ENCODE data around the gene FAM163B. TPM values are rescaled to one million over a fixed set of nuclear protein-coding genes. Genes with fewer than 3 reads are reported as not detected.

Gene FAM163B
- total RNA-seq, 2 donors from 2014 or later: not detected

DNA sequence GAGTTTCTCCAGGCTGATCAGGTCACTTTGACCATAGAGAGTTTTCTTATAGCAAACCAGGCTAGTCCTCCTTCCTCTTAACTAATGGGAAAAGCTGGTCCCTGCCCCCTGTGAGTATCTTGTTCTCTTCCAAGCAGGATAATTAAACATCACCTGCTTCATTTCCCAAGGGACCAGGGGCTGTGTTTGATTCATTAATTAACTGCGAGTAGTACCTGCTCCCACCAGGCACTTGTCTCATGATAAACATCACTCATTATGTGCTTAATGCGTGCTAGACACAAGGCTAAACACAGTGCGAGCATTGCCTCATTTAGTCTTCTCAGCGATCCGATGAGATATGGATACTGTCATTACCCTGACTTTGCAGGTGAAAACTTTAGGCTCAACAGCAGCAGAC, 1.7 kb upstream of the FAM163B start:
- ATAC-seq (no peak), DNase-seq (ENCODE audit: low spot score in 2 of 2) (no peak)
- Mint-ChIP-seq H3K36me3 (peaks cover 0 to 4% of the 10 kb centered on the region in 2 donors), H3K9me3 (no peaks in the 10 kb centered on the region), H3K27ac (no peak overlapping the region)

DNA sequence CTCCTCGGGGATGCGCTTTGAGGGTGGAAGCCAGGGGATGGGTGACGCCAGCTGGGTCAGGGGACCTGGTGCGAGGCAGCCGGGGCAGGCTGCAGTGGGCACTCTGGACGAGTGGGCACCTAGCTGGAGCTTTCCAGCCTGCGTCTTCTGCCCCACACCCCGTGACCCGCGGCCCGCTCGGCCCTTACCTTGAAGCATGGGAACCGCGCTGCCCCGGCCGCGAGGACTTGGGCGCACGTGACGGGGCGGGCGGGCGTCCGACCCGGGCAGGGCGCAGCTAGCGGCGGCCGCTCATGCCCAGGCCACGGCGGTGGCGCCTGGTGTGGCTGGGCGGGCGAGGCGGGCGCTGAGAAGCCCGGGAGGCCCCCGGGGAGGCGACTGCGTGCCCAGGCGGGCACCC, 300 bp downstream of the FAM163B start:
- Mint-ChIP-seq H3K36me3 (peaks cover 0 to 4% of the 10 kb centered on the region in 2 donors), H3K27ac (no peak overlapping the region)

GRCh38 chr9:133608382-133608781, 807 bp downstream of the FAM163B start:
- DNase-seq (ENCODE audit: low spot score in 2 of 2) (no peak), ATAC-seq (no peak)
- no peaks in the 10 kb centered on the region for H3K9me3 Mint-ChIP-seq
- H3K27ac Mint-ChIP-seq: no peak overlapping the region
- peaks cover 0 to 4% of the 10 kb centered on the region in 2 donors for H3K36me3 Mint-ChIP-seq

More for the DNA sequence above, 300 bp downstream of the FAM163B start:
- no peaks in the 10 kb centered on the region for H3K9me3 Mint-ChIP-seq
- ATAC-seq (no peak), DNase-seq (ENCODE audit: low spot score in 2 of 2) (no peak)

GRCh38 chr9:133607976-133608375, 1.2 kb downstream of the FAM163B start:
- no peak for DNase-seq (ENCODE audit: low spot score in 2 of 2)
- Mint-ChIP-seq H3K27ac (no peak overlapping the region), H3K9me3 (no peaks in the 10 kb centered on the region), H3K36me3 (peaks cover 0 to 4% of the 10 kb centered on the region in 2 donors)
- no peak for ATAC-seq

DNA sequence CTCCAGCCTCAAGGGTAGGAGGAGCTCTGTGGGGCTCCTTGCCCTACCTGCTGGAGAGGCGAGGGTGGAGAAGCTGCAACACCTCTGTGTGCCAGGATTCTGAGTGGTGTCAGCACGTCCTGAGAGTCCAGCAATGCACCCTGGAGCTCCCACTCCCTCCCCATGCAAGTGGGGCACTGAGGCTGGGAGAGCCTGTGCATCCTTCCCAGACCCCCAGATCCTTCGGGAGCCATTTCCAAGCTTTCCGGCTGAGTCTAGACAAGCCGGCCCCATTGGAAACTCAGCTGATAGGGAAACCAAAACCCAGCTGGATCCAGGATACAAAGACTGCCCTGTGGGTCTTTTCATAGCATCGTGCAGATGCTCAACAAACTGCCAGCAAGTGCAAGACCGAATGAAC, 1.8 kb downstream of the FAM163B start:
- no peak for DNase-seq (ENCODE audit: low spot score in 2 of 2)
- Mint-ChIP-seq H3K9me3 (no peaks in the 10 kb centered on the region), H3K36me3 (peaks cover 0 to 4% of the 10 kb centered on the region in 2 donors), H3K27ac (no peak overlapping the region)
- no peak for ATAC-seq

GRCh38 chr9:133606708-133607025, 2.5 kb downstream of the FAM163B start:
- Mint-ChIP-seq H3K9me3 (no peaks in the 10 kb centered on the region), H3K27ac (no peak overlapping the region), H3K36me3 (peaks cover 0 to 4% of the 10 kb centered on the region in 2 donors)
- DNase-seq (ENCODE audit: low spot score in 2 of 2) (no peak), ATAC-seq (no peak)

DNA sequence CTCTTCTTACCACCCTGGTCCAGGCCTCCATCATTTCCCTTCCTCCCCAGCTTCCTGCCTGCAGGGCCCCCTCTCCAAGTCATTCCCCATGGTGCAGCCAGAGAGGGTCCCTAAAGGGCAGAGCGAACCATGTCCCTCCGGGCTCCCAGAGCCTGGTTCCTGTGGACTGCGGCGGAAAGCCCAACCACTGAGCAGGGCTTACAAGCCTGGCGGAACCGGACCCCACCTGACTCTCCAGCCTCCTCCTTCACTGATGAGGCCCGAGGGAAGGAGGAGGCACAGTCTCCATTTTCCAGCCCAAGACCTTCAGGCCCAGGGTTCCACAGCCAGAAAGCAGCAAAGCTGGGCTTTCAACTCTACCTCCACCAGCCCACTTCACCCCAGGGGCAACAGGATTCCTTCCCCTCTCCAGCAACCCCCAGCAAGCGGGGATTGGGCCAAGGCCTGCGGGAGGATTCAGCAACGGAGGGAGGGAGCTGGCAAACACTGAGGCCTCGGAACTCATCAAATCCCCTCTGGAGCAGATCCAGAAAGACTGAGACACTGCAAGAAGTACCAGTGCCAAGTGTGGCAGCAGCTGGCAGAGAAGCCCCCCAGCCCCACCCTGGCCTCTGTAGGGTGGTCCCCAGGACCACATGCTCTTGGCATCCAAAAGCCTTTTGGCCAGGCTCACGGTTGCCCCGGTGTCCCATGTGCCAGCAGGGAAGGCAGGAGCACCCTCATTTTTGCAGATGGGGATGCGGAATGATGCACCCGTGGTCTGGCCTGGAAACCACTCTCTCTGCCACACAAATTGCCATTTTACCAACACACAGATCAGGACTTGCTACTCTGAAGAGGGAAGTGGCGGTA, 3.1 kb downstream of the FAM163B start:
- Mint-ChIP-seq H3K36me3 (peaks cover 0 to 4% of the 10 kb centered on the region in 2 donors), H3K9me3 (no peaks in the 10 kb centered on the region), H3K27ac (no peak overlapping the region)
- DNase-seq (ENCODE audit: low spot score in 2 of 2): no peak
- no peak for ATAC-seq

DNA sequence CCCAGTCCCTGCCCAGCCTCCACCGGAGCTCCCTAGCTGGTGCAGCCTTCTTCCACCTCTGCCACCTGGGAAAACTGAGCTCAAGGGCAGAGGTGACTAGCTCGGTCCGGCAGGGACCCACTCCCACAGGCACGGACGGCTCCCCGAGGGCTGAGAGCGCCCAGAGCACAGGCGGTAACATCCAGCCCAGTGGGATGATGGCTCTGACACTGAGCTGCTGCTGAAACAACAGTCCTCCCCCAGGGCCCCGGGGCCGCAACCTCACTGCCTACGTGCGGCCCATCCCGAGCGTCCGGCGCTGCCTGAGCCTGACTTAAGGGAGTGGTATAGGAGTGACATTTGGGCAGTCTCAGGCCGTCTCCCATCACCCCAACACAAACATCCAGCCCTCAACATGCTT, 3.7 kb downstream of the FAM163B start:
- no peak for ATAC-seq
- no peaks in the 10 kb centered on the region for H3K9me3 Mint-ChIP-seq

DNA sequence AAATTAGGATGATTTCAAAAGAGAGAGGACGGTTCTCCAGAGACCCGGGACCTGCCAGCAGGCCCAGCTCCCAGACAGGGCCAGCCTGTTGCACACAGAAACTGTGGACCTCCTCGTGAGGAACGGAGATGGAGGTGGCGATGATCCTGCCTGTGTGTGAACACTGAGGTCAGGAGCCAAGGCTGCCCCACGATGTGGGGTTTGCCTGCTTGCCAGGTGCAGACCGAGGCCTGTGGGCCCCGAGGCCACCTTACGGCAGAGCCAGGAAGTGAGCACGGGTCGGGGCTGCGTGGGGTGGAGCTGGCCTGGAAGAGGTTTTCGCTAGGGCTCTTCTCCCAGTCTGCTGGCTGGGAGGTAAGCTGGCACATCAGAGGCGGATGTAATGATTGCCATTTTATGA, 4.3 kb downstream of the FAM163B start:
- Mint-ChIP-seq H3K9me3 (no peaks in the 10 kb centered on the region), H3K27ac (no peak overlapping the region), H3K36me3 (peaks cover 0 to 3% of the 10 kb centered on the region in 2 donors)
- DNase-seq (ENCODE audit: low spot score in 2 of 2): no peak
- no peak for ATAC-seq

More for the DNA sequence above, 3.7 kb downstream of the FAM163B start:
- Mint-ChIP-seq H3K27ac (no peak overlapping the region), H3K36me3 (peaks cover 0 to 4% of the 10 kb centered on the region in 2 donors)
- DNase-seq (ENCODE audit: low spot score in 2 of 2): no peak

DNA sequence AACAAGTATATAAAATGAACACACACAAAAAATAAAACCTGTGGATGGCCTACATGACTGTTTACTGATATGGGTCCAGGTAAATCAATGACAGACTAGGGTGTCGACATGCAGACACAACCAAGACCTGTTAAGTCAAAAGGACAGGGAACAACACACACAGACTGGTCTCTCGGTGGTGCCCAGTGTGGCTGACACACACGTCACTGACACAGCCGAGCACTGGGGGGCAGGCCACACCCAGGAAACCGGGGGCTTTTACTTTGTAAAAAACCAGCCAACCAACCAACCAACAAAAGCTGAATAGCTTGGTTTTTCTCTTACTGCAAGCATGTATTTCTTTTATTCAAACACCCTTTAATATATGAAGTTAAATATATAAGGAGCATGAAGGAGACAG, 5.0 kb downstream of the FAM163B start:
- H3K9me3 Mint-ChIP-seq: no peaks in the 10 kb centered on the region
- no peaks in the 10 kb centered on the region for H3K36me3 Mint-ChIP-seq
- peak; percentile 58 to 62 for ATAC-seq
- no peak for DNase-seq (ENCODE audit: low spot score in 2 of 2)
- H3K27ac Mint-ChIP-seq: no peak overlapping the region

DNA sequence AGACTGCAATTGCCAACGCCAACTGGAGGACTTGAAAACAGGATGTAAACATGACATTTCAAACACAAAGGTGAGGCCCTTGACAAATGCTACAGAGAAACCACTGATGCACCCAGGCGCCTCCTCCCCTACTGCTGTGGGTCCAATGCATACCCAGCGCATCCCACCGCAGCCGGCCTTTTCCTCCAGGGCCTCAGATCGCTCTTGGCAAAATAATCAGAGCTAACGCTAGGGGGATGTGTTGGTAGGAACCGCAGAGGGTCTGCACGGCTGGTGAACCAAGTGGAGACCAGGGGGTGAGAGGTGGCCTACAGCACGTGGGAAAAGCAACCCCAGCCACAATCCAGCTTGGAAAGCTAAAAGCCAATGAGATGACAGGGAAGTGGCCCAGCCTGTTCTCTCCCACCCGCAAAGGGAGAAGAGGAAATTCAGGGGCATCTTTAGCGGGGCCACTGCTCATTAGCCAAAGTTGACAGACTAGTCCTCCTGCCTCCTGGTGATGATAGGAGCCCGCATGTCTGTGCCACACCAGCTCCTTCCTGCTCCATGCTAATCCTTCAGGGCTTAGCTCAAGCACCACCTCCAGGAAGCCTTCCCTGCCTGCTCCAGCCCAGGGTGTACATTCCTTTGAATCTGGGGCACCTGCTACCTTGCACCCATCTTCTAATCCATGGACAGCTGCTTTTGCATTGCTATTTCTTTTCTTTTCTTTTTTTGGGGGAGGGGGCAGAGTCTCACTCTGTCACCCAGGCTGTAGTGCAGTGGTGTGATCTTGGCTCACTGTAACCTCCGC, 5.9 kb downstream of the FAM163B start:
- Mint-ChIP-seq H3K36me3 (no peaks in the 10 kb centered on the region), H3K9me3 (no peaks in the 10 kb centered on the region), H3K27ac (no peak overlapping the region)
- DNase-seq (ENCODE audit: low spot score in 2 of 2): no peak
- no peak for ATAC-seq

DNA sequence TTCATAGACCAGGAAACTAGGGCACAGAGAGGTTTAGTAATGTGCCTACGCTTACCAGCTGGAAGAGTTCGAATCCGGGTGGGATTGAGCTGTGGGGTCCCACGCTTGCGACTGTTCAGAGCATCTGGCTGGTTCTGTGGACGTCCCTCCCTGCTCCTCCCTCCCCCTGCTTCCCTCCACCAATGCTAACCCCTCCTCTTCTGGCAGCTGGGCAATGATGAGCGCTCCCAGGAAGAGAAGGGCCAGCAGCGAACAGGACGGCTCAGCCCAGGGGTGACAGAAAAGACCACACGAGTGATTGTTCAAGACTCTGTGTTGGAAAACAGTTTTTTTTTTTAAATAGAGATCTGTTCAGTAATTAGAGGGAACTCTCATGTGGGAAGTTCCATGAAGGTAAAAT, 6.9 kb downstream of the FAM163B start:
- Mint-ChIP-seq H3K27ac (no peak overlapping the region), H3K36me3 (peaks cover 7 to 10% of the 10 kb centered on the region in 2 donors), H3K9me3 (peaks cover 4% of the 10 kb centered on the region in 2 donors)
- DNase-seq (ENCODE audit: low spot score in 2 of 2) (no peak), ATAC-seq (no peak)

DNA sequence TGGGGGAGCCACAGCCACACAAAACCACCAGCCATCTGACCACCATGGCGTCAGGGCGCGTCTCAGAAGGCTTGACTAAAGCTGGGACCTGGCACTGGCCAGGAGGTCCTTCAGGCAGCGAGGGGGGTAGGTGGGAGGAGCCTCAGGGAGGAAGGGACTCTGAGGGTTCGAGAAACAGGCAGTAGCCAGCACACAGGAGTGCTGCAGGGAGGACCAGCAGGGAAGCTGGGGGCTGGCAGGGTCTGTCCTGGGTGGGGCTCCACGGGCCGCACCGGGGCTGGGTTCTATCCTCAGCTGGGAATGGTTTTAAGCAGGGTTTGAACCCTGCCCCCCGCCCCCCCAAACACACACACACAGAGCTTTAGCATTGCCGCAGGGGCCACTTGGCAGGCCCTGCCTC, 7.4 kb downstream of the FAM163B start:
- ATAC-seq: no peak
- DNase-seq (ENCODE audit: low spot score in 2 of 2): no peak
- Mint-ChIP-seq H3K36me3 (peaks cover 12 to 15% of the 10 kb centered on the region in 2 donors), H3K9me3 (peaks cover 9 to 10% of the 10 kb centered on the region in 2 donors), H3K27ac (no peak overlapping the region)

- DNase-seq (ENCODE audit: low spot score in 2 of 2): no peak
- peaks cover 9 to 10% of the 10 kb centered on the region in 2 donors for H3K9me3 Mint-ChIP-seq
- H3K36me3 Mint-ChIP-seq: peaks cover 13 to 16% of the 10 kb centered on the region in 2 donors
- no peak for ATAC-seq
- no peak overlapping the region for H3K27ac Mint-ChIP-seq
These were observed 8.4 kb downstream of the FAM163B start for GRCh38 chr9:133600739-133601138.

- Mint-ChIP-seq H3K9me3 (peaks cover 9 to 10% of the 10 kb centered on the region in 2 donors), H3K27ac (no peak overlapping the region), H3K36me3 (peaks cover 13 to 16% of the 10 kb centered on the region in 2 donors)
- no peak for DNase-seq (ENCODE audit: low spot score in 2 of 2)
- ATAC-seq: no peak
These were observed 9.6 kb downstream of the FAM163B start for GRCh38 chr9:133599470-133600173.

- Mint-ChIP-seq H3K36me3 (peaks cover 13 to 16% of the 10 kb centered on the region in 2 donors), H3K9me3 (peaks cover 9 to 10% of the 10 kb centered on the region in 2 donors), H3K27ac (no peak overlapping the region)
- DNase-seq (ENCODE audit: low spot score in 2 of 2) (no peak), ATAC-seq (no peak)
These were observed 10.2 kb downstream of the FAM163B start for GRCh38 chr9:133598978-133599377.
